Suprapubic skin (tissue), 4 donors: ENCODE results near the gene KRTAP10-7. TPM values are rescaled to one million over a fixed set of nuclear protein-coding genes. Genes with fewer than 3 reads are reported as not detected.
"Not testable (repeated sequence)": the region's sequence is repeated elsewhere in the genome, so short reads cannot be mapped to it uniquely, and the experiment has no call there.

Source experiments
- DNase-seq, 2 donors: peaks; one replicate each; pipeline ENCODE4 v3.0.0-alpha.2; 2019; ENCODE audit warnings: low spot score in 2 of 2
- H3K27ac ChIP-seq: fragments of 200-600 bp; sonication (generic); one replicate; pipeline ENCODE4 v1.5.1; 2019
- H3K27me3 ChIP-seq: fragments of 200-600 bp; sonication (generic); one replicate; pipeline ENCODE4 v1.5.1; 2019
- H3K36me3 ChIP-seq: fragments of 200-600 bp; sonication (generic); one replicate; pipeline ENCODE4 v1.5.1; 2019
- H3K4me1 ChIP-seq: fragments of 200-600 bp; sonication (generic); one replicate; pipeline ENCODE4 v1.5.1; 2019
- H3K4me3 ChIP-seq: fragments of 200-600 bp; sonication (generic); one replicate; pipeline ENCODE4 v1.5.1; 2019; ENCODE audit warnings: mild to moderate bottlenecking
- H3K9me3 ChIP-seq: fragments of 200-600 bp; sonication (generic); one replicate; pipeline ENCODE4 v1.5.1; 2019
- CTCF ChIP-seq, 2 donors: fragments of 200-600 bp in 1 of 2; fragments of 450-650 bp in 1 of 2; sonication (generic) in 1 of 2; IDR thresholded peaks; one replicate each; pipeline ENCODE4 v1.5.1; 2016 to 2019; ENCODE audit warnings: antibody characterized with exemption in 2 of 2, mild to moderate bottlenecking in 1 of 2, moderate library complexity in 1 of 2
- EP300 ChIP-seq: sonication (generic); formaldehyde crosslinking; IDR thresholded peaks from one replicate; pipeline ENCODE4 v1.6.1; 2017; ENCODE audit warnings: antibody characterized with exemption
- POLR2A ChIP-seq, 2 donors: fragments of 450-650 bp; IDR thresholded peaks; one replicate each; pipeline ENCODE4 v1.6.1; 2017; ENCODE audit warnings: antibody characterized with exemption in 2 of 2, mild to moderate bottlenecking in 2 of 2, moderate library complexity in 2 of 2
- POLR2AphosphoS5 ChIP-seq, 3 donors: sonication (generic); formaldehyde crosslinking; IDR thresholded peaks; one replicate each; pipeline ENCODE4 v1.6.1; 2017; ENCODE audit warnings: antibody characterized with exemption in 3 of 3
- WGBS: methylation state at CpG from one replicate; pipeline ENCODE4 v1.1.5; 2018; 5-methylcytosine and 5-hydroxymethylcytosine counted together
- total RNA-seq, 4 donors: library from RNA; depleted of rRNA; stranded (reverse); fragments of >200 nt; gene quantifications; one replicate each; pipeline ENCODE4 v1.1.0, GENCODE V29; 2016

Gene KRTAP10-7
- total RNA-seq, 4 donors from 2014 or later = 3.7 to 12.9 (median 4.2) TPM; not detected in 1

GRCh38 chr21:44589586-44590305, 10.7 kb upstream of the KRTAP10-7 start:
- no peaks in the 10 kb centered on the region for H3K9me3 ChIP-seq
- peak in 1 of 2 donors; percentile 77 for DNase-seq
- WGBS = 82% methylated on average over 16 of the region's 24 CpGs
- no peak overlapping the region for H3K4me3 ChIP-seq
- H3K27me3 ChIP-seq = peaks cover 48% of the 10 kb centered on the region
- H3K36me3 ChIP-seq = no peaks in the 10 kb centered on the region
- TF ChIP-seq POLR2AphosphoS5 (IDR thresholded peaks at IDR 0.05) = no peak
- no peak for TF ChIP-seq CTCF (IDR thresholded peaks at IDR 0.05)
- TF ChIP-seq POLR2A (IDR thresholded peaks at IDR 0.05) = no peak
- TF ChIP-seq EP300 = no peak
- H3K27ac ChIP-seq = no peak overlapping the region
- H3K4me1 ChIP-seq = peaks cover 10% of the 10 kb centered on the region

- H3K27ac ChIP-seq = no peak overlapping the region
- no peak overlapping the region for H3K4me3 ChIP-seq
- WGBS = 69% methylated on average over 8 of the region's 10 CpGs
- H3K9me3 ChIP-seq = no peaks in the 10 kb centered on the region
- peak in 1 of 2 donors; percentile 81 for DNase-seq
- H3K36me3 ChIP-seq = no peaks in the 10 kb centered on the region
- H3K4me1 ChIP-seq = peaks cover 10% of the 10 kb centered on the region
- TF ChIP-seq POLR2AphosphoS5 (IDR thresholded peaks at IDR 0.05) = no peak
- no peak for TF ChIP-seq EP300
- TF ChIP-seq CTCF (IDR thresholded peaks at IDR 0.05) = no peak
- TF ChIP-seq POLR2A (IDR thresholded peaks at IDR 0.05) = no peak
- H3K27me3 ChIP-seq = peaks cover 44% of the 10 kb centered on the region
Observed at GRCh38 chr21:44590311-44590721, 10.1 kb upstream of the KRTAP10-7 start.

- DNase-seq = peak in 1 of 2 donors; percentile 49
- H3K36me3 ChIP-seq, H3K27ac ChIP-seq, H3K9me3 ChIP-seq, H3K4me3 ChIP-seq, H3K4me1 ChIP-seq: not testable (repeated sequence)
- 56% methylated on average over 13 of the region's 19 CpGs for WGBS
- H3K27me3 ChIP-seq = peaks cover 36% of the 10 kb centered on the region
Observed at GRCh38 chr21:44590897-44591800, 9.2 kb upstream of the KRTAP10-7 start.

GRCh38 chr21:44591801-44592130, 8.6 kb upstream of the KRTAP10-7 start:
- H3K4me1 ChIP-seq, H3K27ac ChIP-seq, H3K4me3 ChIP-seq, H3K36me3 ChIP-seq, H3K9me3 ChIP-seq: not testable (repeated sequence)
- H3K27me3 ChIP-seq = peaks cover 38% of the 10 kb centered on the region
- no CpG with 5 or more reads among the region's 4 CpGs for WGBS
- DNase-seq = peak in 1 of 2 donors; percentile 62

GRCh38 chr21:44592446-44593311, 7.7 kb upstream of the KRTAP10-7 start, which contains the start of gene KRTAP10-6:
Gene KRTAP10-6 (minus strand): TSS chr21:44592505. CDS start chr21:44592484, 21 bp downstream.
- H3K36me3 ChIP-seq = no peaks in the 10 kb centered on the region
- no peaks in the 10 kb centered on the region for H3K9me3 ChIP-seq
- peak in 1 of 2 donors; percentile 72 for DNase-seq
- no peak within 1 kb of the TSS for H3K4me3 ChIP-seq
- WGBS = 73% methylated on average over 17 of the region's 33 CpGs
- TF ChIP-seq CTCF (IDR thresholded peaks at IDR 0.05) = no peak
- no peak for TF ChIP-seq POLR2A (IDR thresholded peaks at IDR 0.05)
- H3K27ac ChIP-seq = no peak within 1 kb of the TSS
- peaks cover 10% of the 10 kb centered on the region for H3K4me1 ChIP-seq
- H3K27me3 ChIP-seq = peaks cover 38% of the 10 kb centered on the region
